GM19467 (cell line): ENCODE results near the gene MTA3.

ENCODE experiments used
- ATAC-seq: cut with Tn5 transposase; IDR thresholded peaks from one replicate; pipeline ENCODE4 v1.9.1; 2021; ENCODE audit warnings: mild to moderate bottlenecking, moderate library complexity; ENCODE audit not compliant: unreplicated experiment

Gene MTA3

DNA sequence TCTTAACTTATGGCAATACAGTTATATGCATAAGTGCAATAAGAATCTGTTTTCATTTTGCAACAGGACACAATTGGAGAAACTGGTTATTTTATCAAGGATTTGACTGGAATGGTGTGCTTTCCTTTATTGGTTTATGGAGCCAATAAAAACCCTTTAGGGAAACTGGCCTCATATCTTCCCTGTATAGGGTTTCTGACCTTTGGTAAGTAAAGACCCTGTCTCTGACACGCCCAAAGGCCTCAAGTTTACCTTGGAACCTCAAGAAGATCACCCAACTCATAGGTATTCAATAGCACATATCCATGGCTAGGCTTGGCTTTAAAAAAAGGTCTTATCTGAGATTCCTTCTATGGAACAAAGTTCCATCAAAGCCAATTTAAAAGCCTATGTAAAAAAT is 212.7 kb downstream of the MTA3 start:
- ATAC-seq, result no peak

- no peak for ATAC-seq
These were observed 215.1 kb downstream of the MTA3 start for GRCh38 chr2:42783511-42783910.

DNA sequence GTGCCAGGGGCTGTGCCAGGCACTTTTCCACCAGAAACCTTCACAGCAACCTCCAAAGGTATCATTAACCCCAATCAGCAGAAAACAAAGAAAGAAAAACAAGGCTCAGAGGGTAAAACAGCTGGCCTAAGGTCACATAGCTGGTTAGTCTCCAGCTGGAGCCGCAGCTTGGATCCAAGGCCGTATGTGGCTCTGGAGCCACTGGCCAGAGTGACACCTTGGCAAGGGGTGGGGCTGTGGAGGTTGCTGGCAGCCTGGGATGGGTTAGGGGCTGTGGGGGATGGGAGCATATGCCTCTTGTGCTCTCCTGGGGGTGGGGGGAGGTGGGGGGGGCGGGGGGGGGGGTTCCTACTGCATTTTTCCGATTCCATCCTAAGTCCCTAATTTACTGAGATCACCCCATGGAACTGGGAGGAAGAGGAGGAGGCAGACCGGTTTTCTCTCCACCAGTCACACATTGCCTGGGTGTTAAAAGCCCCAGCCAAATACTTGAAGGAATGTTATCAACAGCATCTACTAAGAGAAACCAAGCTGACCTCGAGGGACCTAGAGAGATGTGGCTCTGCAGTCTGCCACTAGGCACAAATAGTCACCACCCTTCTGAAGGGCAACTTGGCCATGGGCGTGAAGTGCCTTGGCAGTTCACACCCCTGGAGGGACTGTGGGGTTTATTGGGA is 215.9 kb downstream of the MTA3 start:
- no peak for ATAC-seq

DNA sequence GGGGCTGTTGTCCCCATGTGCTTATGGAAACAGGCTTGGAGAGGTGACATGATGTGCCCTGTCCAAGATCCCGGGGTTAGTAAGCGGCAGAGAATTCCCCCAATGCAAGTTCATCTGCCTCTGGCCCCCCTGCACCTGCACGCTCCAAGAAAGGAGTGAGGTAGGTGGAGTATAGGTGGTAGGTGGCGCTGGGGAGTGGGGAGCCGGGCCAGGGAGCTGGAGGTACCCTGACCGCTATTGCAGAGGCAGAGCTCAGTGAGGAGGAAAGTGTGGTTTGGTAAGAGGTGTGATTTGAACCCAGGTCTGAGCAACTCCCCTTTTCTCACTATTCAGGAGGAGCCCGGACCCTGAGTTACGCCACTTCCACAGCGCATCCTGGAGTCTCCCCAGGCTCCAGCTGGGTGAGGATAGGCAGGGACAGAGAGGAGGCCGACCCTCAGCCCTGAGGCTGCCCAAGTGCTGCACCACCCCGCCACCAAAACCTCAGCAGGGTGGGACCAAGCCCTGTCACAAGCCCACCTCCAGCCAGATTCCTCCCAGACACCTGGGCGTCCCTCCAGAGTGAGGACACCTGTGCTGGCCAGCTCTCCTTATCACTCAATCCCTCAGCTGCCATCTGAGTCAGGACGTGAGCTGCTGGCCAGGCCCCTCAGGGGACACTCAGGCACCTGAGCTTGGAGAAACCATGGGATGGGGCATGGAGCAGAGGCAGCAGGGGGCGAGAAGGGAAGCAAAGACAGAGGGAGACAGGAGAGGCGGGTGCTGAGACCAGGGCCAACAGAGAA is 218.3 kb downstream of the MTA3 start:
- ATAC-seq, result no peak

DNA sequence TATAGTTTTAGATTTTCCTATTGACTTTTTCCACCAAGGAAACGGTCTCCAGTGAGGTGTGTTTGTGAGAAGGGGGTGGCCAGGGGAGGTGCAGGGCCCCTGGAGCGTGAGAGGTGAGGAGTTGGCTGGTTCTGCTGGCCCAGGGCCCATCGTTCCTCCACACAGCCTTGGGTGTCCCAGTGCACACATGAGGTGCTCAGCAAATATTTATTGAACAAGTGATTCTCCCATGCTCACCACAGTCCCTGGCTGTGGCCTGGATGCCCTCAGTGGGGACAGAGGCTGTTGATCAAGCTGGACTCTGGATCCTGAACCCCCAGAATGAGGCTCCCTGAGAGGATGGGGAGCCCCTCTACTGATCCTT is 219.0 kb downstream of the MTA3 start:
- ATAC-seq, result no peak

GRCh38 chr2:42787788-42788477 is 219.5 kb downstream of the MTA3 start:
- no peak for ATAC-seq

GRCh38 chr2:42788478-42788793 is 220.0 kb downstream of the MTA3 start:
- ATAC-seq, result no peak

GRCh38 chr2:42788882-42789281 is 220.4 kb downstream of the MTA3 start:
- no peak for ATAC-seq

GRCh38 chr2:42789751-42790150 is 221.3 kb downstream of the MTA3 start:
- no peak for ATAC-seq

- no peak for ATAC-seq
These were observed 223.2 kb downstream of the MTA3 start for GRCh38 chr2:42791606-42792005.

DNA sequence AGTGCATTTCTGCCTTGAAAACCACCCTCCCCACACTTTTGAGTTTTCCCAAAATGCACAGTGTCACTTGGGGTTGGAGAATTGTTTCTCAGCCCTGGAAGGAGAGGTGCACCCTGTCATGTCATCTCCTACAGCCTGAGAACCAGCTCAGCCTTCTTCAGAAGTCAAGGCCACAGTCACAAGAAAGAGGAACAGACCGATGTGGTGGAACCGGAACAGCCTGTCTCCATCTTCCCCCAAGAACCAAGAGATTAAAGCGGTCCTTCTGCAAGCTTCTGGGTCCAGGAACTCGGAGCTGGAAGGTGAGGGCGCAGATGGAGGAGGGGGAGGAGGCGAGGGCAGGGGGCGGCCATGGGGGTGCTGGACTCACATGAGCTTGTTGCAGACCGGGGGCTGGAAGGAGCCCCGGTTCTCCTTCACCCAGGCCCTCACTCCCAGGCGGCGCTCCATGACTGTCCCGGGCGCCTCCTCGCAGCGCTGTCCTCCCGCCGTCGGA is 223.7 kb downstream of the MTA3 start:
- no peak for ATAC-seq

- no peak for ATAC-seq
These were observed 224.3 kb downstream of the MTA3 start, which contains the start of gene HAAO for GRCh38 chr2:42792583-42793333. HAAO (minus strand) TSS chr2:42792583; CDS start chr2:42792536, 47 bp downstream.

DNA sequence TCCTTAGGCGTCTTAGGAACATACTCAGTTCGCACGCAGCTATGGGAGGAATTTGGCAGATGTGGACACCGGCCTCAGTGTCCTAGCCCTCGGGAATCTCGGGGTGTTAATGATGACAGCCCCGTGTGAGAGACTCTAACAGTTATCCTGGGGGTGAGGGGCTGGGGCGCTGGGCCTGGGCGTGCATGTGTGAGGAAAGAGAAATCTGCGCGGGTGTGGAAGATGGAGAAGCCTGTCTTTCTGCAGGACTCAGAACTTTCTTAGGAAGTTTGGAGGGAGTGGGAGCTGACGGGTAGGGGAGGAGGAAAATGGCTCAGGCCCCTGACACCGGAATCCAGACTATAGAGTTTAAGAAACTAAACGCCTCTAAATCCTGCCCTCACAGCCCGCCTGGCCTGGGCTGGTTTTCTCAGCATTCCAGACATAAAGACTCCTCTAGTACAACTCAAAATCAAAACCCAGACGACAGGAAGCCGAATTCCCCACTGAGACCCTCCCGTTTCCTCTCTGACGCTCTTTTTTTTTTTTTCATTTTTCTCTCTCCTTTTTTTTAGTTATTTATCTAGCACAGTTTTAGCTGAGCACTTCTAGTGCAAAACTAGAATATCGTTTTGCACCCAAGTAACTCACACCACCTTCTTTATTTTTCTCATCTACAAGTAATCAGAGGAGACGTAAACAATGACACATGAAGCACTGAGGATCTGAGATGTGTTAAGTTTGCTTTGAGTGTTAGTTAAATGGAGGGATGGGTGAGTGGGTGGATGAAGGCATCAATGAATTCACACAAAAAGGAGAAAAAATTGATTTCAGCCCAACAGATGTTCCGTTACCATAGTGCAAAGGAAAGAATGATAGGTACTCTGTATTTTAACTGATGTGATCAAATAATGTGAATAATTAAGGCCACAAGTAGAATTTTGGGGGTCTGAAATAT is 225.2 kb downstream of the MTA3 start:
- ATAC-seq, result no peak

DNA sequence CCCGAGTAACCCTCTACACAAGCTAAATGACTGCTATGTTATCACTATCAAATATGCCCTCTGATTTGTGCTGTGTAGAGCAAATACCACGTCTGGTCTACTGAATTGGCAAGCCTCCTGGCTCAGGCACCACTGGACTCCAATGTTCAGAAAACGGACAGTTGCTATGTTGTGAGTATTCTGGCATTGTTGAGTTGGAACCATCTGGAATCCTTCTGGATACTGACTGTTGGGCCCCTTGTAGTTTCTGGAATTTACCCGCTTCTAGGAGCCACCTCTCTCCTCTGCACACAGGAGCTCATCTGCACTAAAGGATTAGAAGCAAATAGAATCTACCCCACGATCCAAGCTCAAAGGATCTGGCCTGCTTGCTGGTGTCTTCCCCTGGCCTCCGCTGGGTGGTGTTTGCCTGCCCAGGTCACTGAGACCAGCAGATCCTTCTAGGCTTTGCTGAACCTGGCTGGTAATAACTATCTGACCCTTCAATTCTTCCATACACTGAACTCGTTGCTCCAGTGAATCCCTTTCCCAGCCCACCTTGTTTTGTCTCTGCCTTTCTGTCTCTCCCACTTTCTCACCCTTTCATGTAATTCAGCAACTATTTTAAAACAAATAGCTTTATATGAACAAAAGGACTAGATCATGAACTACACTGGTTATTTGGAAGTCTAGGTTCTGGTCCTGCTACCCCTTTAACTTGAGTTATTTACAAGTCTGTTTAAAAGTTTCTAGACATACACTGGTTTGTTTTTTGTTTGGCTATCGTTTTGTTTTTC is 226.0 kb downstream of the MTA3 start:
- no peak for ATAC-seq

DNA sequence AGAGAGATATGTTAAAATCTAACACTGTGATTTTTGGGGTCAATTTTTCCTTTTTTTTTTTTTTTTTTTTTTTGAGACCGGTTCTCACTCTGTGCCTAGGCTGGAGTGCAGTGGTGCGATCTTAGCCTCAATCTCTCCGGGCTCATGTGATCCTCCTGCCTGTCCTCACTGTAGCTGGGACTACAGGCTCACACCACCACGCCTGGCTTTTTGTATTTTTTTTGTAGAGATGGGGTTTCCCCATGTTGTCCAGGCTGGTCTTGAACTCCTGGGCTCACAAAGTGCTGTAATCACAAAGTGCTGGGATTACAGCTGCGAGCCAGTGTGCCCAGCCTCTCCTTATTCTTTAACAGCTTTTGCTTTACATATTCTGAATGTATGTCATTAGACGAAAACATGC is 226.8 kb downstream of the MTA3 start:
- ATAC-seq, result no peak

DNA sequence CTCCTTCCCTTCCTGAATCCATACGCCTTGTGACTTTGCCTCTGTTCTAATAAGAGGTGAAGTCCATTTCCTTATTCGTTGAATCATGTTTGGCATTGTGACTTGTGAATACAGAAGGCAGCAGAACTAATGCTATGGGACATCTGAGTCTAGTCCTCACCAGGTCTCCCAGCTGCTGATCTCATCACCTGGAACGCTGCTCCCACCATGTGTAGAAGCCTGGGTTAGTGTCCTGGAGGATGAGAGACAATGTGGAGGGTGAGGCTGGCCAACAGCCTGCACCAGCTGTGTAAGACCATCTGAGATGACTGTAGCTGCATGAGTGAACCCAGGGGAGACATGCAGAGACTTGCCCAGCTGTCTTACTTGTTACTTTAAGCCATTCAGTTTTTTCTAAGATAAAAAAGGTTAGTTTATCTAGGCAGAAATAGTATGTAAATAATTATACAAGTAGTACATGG is 227.4 kb downstream of the MTA3 start:
- no peak for ATAC-seq

GRCh38 chr2:42796427-42797248 is 228.2 kb downstream of the MTA3 start:
- no peak for ATAC-seq

DNA sequence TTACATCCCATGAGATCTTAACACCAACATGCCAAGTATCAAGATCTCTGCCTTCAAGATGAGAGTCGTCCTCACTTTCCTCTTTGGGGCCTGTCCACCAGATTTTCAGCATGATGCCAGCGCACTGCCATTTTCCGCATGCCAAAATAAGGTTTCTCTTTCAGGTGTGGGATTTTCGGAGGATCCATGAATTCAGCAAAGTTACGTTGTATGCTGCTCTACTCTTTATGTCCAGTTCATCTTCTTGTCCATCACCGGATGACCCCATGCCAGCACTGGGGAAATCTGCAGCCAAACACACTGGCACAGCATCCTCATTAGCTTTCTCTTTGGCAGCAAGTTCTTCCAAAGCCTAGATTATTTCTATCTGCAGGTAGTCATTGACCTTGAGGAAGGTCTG is 228.8 kb downstream of the MTA3 start:
- no peak for ATAC-seq
